ENCODE results near the gene CABLES2. TPM values are rescaled to one million over a fixed set of nuclear protein-coding genes. Genes with fewer than 3 reads are reported as not detected.
A peak's percentile ranks its signal among the peaks of the same experiment; 100 is the strongest.

The CABLES2 gene
- total RNA-seq, 1 experiment from 2014 or later: 12.4 TPM

DNA sequence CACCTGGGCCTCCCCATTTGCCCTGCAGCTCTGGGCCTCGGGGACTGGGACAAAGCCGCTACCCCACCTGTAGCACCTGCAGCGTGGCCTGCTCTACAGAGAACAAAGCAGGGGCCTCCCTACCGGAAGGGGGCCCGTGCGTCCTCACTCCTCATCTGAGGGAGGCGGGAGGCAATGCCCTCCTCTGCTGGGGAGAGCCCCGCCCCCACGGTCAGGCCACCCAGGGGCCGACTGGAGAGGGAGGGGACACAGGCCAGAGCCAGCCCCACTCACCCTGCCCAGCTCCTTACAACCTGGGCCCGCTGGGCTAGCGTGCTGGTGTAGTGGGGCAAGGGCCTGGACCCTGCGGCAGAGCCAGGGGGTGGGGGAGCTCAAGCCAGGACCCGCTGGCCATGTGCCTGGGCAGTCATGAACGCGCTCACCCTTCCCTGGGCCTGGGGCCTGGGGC is 48.0 kb downstream of the CABLES2 start:
- Histone ChIP-seq H3K4me1 (ENCODE audit: insufficient read depth, low read length) (peaks cover 94% of the 10 kb centered on the region), H4K20me1 (ENCODE audit: low read length) (peaks cover 20% of the 10 kb centered on the region; the same call in 1 of the 2 replicates), H3K9me2 (replicated peaks; ENCODE audit: low read length) (no peaks in the 10 kb centered on the region), H3K79me2 (ENCODE audit: low read length) (peaks cover 89% of the 10 kb centered on the region), H3K36me3 (ENCODE audit: low read depth, low read length) (peaks cover 33% of the 10 kb centered on the region; the same call in 1 of the 2 replicates), H3K9ac (ENCODE audit: low read length) (peak overlapping the region; percentile 79), H3K4me2 (ENCODE audit: low read length) (peak overlapping the region; percentile 79), H3K27me3 (ENCODE audit: low read length) (no peaks in the 10 kb centered on the region), H3K4me3 (ENCODE audit: low read length) (peak overlapping the region; percentile 26; the same call in 1 of the 2 replicates), H3K27ac (ENCODE audit: low read length) (peak overlapping the region; percentile 93), H3F3A (ENCODE audit: low read length, unreplicated experiment) (no peaks in the 10 kb centered on the region), H2AFZ (ENCODE audit: low read length) (no peak overlapping the region), H3K9me3 (ENCODE audit: low read length) (no peaks in the 10 kb centered on the region)
- BruUV-seq (replicated peaks): no TSS peak
- CTCF ChIA-PET: no interaction called here
- intact Hi-C loops (cut with micrococcal nuclease): no loop called here
- POLR2A ChIA-PET (ENCODE audit: unreplicated experiment): no interaction called here
- no peak; the same call in 1 of the 2 replicates for ATAC-seq
- DNase-seq: no peak
- TF ChIP-seq, protein P1, sequence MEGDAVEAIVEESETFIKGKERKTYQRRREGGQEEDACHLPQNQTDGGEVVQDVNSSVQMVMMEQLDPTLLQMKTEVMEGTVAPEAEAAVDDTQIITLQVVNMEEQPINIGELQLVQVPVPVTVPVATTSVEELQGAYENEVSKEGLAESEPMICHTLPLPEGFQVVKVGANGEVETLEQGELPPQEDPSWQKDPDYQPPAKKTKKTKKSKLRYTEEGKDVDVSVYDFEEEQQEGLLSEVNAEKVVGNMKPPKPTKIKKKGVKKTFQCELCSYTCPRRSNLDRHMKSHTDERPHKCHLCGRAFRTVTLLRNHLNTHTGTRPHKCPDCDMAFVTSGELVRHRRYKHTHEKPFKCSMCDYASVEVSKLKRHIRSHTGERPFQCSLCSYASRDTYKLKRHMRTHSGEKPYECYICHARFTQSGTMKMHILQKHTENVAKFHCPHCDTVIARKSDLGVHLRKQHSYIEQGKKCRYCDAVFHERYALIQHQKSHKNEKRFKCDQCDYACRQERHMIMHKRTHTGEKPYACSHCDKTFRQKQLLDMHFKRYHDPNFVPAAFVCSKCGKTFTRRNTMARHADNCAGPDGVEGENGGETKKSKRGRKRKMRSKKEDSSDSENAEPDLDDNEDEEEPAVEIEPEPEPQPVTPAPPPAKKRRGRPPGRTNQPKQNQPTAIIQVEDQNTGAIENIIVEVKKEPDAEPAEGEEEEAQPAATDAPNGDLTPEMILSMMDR (conservative IDR thresholded peaks at IDR 0.05; ENCODE audit: low read depth, low read length): no peak
- TF ChIP-seq EZH2phosphoT487 (IDR thresholded peaks at IDR 0.05; ENCODE audit: borderline replicate concordance, low read length) (no peak), EZH2 (IDR thresholded peaks at IDR 0.05; ENCODE audit: low read length, unreplicated experiment) (no peak)

DNA sequence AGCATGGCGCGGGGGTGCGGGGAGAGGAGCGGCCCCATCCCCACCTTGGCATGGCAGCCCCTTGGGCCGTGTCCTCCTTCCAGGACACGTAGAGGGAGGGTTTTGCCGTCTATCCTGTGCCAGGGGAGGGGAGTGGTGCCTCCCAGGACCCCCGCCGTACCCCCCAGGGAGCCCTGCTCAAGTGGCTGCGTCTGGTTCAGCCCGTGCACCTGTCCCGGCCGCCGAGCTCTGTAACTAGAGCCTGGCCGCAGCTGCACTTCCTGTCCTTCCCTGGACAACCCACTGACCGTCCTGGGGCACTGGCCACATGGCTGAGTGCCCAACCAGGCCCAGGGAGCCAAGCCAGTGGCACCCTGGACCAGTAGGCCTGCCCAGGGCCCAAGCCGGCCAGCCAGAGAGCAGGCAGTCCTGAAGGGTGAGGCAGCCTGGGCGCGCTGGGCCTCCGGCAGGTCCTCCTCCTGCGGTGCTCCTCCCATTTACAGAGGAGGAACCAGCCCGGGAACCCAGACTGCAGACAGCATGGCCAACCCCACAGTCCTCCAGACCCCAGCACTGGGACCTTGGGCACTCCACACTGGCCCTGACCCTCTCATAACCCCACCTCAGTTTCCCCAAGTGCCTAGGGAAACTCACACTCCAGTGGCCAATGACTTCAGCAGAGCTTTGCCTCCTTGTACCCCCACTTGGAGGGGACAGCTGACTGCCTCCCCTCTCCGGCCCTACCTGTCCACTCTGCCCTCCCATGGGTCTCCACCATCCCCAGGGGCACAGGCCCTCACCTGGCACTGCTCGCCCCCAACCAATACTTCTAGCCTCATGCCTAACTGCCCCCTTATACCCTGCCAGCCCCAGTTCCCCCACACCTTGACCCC is 48.7 kb downstream of the CABLES2 start:
- Histone ChIP-seq H3K9me2 (replicated peaks; ENCODE audit: low read length) (no peaks in the 10 kb centered on the region), H3K9ac (ENCODE audit: low read length) (peak overlapping the region; percentile 79), H3K4me1 (ENCODE audit: insufficient read depth, low read length) (peaks cover 91% of the 10 kb centered on the region), H3K4me2 (ENCODE audit: low read length) (peak overlapping the region; percentile 79), H3K27ac (ENCODE audit: low read length) (peak overlapping the region; percentile 93), H3K9me3 (ENCODE audit: low read length) (no peaks in the 10 kb centered on the region), H3K27me3 (ENCODE audit: low read length) (no peaks in the 10 kb centered on the region), H2AFZ (ENCODE audit: low read length) (no peak overlapping the region), H3K36me3 (ENCODE audit: low read depth, low read length) (peaks cover 30% of the 10 kb centered on the region; the same call in 1 of the 2 replicates), H3K79me2 (ENCODE audit: low read length) (peaks cover 89% of the 10 kb centered on the region), H3F3A (ENCODE audit: low read length, unreplicated experiment) (no peaks in the 10 kb centered on the region), H3K4me3 (ENCODE audit: low read length) (peak overlapping the region; percentile 26; the same call in 1 of the 2 replicates), H4K20me1 (ENCODE audit: low read length) (0 out of 2 replicates have a peak, but pooled peaks cover 14% of the 10 kb centered on the region)
- DNase-seq: peak; percentile 29
- intact Hi-C loops (cut with micrococcal nuclease): no loop called here
- TF ChIP-seq, protein P1 (conservative IDR thresholded peaks at IDR 0.05; ENCODE audit: low read depth, low read length): no peak
- TF ChIP-seq EZH2 (IDR thresholded peaks at IDR 0.05; ENCODE audit: low read length, unreplicated experiment): no peak
- no peak for TF ChIP-seq EZH2phosphoT487 (IDR thresholded peaks at IDR 0.05; ENCODE audit: borderline replicate concordance, low read length)
- ATAC-seq: peak; percentile 3
- BruUV-seq (replicated peaks): TSS peak; percentile 6
- POLR2A ChIA-PET (ENCODE audit: unreplicated experiment): no interaction called here
- CTCF ChIA-PET: no interaction called here

All from PC-3 (cell line).